Measurements from ENCODE around the gene AQP7.
"Not testable (repeated sequence)": the region's sequence is repeated elsewhere in the genome, so short reads cannot be mapped to it uniquely, and the experiment has no call there.

AQP7 gene

GRCh38 chr9:33402371-33402770 lies at the start of gene AQP7:
TSS of gene AQP7 (minus strand) at chr9:33402568. CDS start at chr9:33401262, 1,306 bp downstream.
- DNase-seq, result not testable (repeated sequence)

DNA sequence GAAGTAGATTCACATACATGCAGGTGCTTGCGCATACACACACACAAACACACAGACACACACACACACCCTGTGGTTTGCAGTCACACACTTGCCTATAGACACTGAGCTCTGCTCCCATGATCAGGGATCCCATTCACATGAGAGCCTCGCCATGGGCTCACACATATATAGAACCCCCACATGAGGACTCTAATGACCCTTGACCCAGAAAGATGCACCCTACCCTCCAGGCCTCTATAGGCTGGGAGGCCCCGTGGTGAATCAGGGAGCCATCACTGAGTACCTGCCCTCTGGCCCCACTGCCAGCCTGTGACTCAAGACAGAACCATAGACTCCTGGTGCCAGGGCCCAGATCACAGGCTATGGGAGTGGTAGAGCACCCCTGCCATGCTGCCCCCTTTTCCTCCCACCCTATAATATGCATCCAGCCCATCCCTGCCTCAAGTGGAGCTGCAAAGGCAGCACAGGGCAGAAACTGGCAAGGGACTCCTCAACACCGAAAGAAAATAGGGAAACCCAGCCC lies 48.3 kb upstream of the AQP7 start:
- DNase-seq, result no peak

DNA sequence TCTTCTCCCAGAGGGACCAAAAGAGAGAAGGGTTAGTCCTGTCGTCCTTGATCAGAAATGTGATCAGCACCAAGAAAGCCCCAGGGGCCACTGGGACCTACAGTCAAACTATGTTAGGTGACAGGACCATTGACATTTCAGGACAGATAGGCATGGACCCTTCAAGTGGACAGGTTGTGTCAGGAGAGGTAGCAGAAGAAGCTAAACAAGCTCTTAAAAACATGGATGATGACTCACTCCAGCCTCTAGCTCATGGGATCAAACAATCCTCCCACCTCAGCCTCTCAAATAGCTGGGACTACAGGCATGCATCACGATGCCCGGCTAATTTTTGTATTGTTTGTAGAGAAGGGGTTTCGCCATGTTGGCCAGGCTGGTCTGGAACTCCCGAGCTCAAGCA lies 47.3 kb upstream of the AQP7 start:
- DNase-seq, result no peak

- no peak for DNase-seq
Measured at GRCh38 chr9:33447799-33448553, 45.6 kb upstream of the AQP7 start.

DNA sequence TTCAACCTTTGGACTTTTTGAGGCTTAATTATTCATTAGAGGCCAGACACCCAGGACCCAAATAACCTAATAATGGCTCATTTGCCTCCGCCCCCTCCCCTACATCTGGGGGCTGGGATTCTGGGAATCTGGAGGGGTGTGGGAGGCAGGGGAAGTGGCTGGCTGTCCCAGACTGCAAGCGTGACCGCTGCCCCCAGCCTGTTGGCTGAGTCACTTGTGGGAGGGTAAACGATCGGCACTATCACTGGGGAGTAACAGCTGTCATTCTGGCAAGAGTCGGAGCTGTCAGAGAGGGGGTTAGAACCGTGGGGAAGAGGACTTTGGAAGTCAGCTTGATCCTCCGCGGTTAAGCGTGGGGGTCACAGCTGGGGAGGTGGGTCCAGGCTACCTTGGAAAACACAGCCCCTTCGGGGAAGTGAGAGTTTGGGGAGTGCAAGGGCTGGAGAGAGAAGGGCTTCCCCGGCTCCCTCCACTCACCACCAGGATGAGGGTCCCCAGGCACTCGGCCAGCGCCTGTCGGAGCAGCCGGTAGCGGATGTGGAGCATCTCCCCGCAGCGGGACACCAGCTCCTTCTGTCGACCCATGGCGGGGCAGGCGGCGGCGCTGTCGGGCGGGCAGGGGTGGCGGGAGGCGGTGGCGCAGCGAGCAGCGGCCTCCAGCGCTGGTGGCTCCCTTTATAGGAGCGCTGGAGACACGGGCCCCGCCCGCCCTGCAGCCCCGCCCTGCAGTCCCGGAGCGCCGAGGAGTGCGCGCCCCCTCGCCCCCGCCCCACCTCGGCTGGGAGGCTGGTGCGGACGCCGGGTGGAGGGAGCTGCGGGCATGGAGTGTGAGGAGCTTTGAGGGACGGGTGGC lies 44.8 kb upstream of the AQP7 start, which contains the start of gene AQP3:
TSS of gene AQP3 (minus strand) at position 648 of the 853 bp plus-strand sequence. CDS start at position 585, 63 bp downstream.
- DNase-seq, result peak; percentile 79

DNA sequence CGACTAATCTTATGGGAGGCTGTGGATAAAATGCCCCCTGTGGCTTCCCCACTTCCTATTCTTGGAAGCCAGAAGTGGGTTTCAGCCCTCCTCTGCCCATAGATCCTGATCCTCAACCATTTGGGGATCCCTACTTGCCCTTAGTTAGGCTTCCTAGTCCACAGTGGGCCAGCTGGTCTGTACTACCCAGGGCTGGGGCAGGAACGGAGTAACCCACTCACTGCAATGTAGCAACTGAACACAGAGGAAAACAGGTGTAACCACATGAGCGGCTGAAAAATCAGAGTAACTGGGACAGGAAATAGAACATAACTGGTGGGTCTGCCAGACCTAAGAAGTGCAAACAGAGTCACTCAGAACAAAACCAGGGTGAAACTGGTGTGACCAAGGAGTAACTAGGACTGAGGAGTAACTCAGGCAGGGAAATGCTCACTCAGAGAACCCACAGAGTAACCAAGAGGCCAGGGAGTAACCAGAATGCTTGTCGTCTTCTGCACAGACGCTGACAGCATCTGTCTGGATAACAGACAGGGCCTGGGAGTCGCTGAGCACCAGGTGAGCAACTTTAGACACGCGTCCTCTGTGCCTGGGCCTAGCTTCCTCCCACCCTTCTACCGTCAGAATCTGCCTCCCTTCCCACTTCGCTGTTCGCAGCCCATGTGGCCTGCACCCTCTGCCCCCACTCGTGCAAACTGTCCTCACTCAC lies 44.0 kb upstream of the AQP7 start:
- no peak for DNase-seq

GRCh38 chr9:33445389-33446239 lies 43.2 kb upstream of the AQP7 start:
- no peak for DNase-seq

DNA sequence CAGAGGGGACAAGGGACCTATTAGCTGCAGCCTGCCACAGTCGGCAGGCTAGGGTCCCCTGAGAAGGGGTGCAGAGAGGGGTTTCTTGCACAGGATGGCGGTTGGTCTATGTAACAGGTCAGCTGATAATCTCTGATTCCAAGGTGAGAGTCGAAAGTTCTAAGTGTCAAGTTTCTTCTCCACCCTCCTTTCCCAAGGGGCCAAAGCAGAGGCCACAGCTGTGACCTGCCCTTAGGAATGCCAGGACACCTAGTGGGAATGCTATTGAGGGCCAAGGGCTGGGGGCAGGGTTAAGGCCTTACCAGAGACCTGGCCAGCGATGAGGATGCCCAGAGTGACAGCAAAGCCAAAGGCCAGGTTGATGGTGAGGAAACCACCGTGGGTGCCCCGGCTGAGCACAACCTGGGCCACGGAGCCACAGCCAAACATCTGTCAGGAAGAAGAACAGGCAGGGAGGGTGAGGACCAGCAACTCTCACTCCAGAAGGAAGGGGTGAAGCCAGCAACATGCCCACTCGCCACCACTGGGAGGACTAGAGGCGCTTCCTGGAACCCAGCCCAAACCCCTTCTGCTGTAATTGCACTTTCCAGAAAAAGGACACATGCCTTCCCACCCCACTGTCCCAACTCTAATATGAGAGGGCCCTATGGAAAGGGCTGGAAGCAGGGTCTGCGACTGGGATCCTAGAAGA lies 41.2 kb upstream of the AQP7 start:
- DNase-seq, result no peak

GRCh38 chr9:33443047-33443446 lies 40.7 kb upstream of the AQP7 start:
- DNase-seq, result no peak

DNA sequence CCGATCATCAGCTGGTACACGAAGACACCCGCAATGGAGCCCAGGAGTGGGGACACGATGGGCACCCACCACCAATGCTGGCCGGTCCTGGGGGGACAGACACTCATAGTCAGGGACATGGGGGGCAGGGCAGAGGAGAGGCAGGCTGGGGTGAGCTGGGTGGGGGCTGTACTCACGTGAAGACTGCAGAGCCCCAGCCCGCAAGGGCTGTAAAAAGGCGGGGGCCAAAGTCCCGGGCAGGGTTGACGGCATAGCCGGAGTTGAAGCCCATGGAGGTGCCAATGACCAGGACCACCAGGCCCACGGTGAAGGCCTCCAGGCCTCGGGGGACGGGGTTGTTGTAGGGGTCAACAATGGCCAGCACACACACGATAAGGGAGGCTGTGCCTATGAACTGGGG lies 39.8 kb upstream of the AQP7 start:
- no peak for DNase-seq

DNA sequence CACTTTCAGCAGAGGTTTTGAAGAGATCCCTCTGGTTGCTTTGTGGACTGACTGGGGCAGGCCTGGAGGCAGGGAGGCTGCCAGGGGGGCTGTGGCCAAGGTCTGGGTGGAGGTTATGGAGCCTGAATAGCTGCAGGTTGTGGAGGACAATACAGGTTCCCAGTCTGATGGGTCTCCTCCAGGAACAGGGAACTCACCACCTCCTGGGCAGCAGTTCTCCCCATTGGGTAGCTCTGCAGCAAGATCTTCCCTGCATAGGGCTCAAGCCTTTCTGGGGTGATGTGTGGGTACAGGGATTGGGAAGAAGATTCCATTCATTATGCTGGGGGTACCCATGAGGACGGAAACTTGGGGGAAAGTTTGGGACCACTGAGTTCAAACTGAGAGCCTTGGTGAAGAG lies 38.2 kb upstream of the AQP7 start:
- no peak for DNase-seq

DNA sequence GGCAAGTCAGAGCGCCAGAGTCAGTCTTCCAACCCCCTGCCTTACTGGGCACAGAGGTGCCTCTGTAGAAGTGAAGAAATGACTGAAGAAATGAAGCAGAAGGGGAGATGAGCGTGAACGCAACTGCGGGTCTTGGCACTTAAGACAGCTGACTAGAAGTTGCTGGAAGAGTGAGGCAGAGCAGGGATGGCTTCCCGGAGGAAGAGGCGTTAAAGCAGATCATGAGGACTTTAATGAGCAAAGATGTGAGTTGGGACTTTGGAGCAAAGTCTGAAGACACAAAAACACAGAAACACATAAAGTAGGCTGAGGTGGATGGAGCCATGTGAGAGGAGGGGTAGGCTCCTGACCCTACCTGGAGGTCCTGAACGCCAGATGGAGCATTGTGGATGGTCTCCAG lies 37.8 kb upstream of the AQP7 start:
- no peak for DNase-seq

- DNase-seq, result no peak
Measured at GRCh38 chr9:33439731-33440130, 37.4 kb upstream of the AQP7 start.

DNA sequence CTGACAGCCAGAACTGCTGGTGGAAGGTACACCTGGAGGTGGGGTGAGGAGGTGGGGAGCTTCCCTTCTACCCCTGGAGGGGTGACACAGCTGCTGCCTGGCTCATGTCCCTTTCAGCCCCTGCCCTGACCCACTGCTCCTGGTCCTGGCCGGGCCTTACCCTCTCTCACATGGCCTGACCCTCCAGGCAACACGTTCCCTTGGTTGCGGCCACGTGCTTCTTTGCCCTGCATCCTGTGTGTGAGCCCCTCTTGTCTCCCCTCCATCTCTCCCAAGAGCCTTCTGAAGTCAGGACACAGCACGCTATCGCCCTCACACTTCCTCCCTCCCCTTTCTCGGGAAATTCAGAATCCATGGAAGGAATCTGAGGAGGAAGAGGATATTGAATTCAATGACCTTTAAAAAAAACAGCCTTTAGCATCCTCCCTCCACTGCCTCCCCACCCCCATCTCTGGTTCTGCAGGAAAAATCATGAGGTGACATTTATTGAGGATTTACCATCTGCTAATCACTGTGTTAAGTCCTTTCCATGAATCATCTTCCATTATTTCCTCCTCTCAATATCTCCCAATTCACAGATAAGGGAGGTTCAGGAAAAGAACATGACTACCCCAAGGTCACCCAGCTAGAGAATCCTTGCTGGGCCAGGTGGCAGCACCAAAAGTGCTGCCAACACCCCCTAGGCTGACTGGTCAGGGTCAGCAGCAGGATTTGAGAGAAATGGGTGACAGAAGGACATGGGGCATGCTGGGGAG lies 36.7 kb upstream of the AQP7 start:
- no peak for DNase-seq

DNA sequence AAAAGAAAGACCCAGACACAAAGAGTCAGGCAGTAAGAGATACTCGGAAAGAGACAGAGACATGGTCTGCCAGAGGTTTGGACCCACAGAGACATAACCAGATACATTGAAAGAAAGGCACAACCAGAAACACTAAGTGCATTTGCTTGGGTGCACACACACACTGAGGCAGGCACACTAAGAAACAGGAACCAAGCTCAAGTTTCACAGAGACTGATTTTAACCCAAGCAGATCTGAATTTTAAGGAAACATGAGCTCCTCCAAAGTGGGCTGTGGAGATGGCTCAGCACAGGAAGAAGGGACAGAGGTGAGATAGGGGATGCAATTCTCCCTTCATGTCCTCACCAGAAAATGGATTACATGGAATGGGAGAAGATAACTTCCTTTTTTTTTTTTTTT lies 35.5 kb upstream of the AQP7 start:
- DNase-seq, result no peak

GRCh38 chr9:33437205-33437604 lies 34.8 kb upstream of the AQP7 start:
- no peak for DNase-seq

GRCh38 chr9:33436445-33436844 lies 34.1 kb upstream of the AQP7 start:
- no peak for DNase-seq

- DNase-seq, result no peak
Measured at GRCh38 chr9:33435821-33436277, 33.5 kb upstream of the AQP7 start.

DNA sequence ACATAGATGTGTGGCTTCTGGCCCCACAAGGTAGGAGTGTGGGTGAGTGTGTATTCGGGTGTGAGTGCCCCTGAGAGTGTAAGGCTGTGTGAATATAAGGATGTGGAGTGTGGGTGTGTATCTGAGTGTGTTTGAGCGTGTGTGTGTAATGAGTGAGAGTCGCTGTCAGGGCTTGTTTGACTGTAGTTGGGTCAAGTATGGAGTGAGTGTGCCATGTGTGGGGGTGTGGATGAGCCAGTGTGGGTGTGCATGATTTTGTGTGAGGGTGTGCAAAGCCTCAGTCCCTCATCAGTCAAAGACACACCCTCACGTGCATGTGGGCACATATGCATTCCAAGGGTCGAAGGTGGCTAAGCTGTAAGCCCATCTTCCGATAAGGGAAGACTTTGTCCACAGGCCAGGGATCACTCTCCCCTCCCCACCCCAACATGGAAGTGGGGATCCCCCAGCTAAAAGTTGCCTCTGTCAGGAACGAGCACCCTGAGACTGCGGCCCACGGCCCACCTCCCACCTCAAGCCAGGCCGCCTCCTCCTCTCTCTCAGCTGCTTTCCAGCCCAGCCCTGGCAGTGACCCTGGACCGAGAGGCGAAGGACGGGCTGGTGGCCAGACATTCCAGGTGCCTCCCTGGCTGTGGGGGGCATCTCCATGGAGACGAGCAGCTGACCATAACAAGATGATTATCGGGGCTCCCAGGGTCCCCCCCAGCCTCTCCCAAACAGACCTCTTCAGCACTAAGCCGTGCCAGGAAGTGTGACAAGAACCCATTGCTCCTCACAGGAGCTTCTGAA lies 32.1 kb upstream of the AQP7 start:
- no peak for DNase-seq

DNA sequence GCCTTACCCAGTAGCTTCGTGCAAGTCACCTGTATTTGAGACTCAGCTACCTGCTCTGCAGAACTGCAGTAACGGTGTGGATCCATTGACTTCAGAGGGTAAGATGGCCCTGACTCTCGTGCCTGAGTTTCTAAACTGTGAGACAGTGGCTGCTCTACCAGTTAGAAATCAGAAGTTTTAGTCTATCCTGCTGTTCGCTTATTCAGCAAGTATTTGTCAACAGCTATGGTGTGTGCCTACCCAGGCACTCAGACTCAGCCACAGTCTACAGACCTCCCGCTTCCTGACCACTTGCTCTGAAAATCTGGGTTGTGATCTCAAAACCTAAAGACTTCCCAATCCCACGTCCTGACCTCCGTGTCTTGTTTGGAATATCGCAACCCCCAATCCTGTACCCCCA lies 31.5 kb upstream of the AQP7 start:
- DNase-seq, result no peak
